GM18499 (cell line): ENCODE results near the gene AMOT.

ENCODE experiments used
- ATAC-seq: cut with Tn5 transposase; IDR thresholded peaks from one replicate; pipeline ENCODE4 v1.9.1; 2021; ENCODE audit warnings: moderate number of reproducible peaks; ENCODE audit not compliant: insufficient read depth, unreplicated experiment

AMOT gene

DNA sequence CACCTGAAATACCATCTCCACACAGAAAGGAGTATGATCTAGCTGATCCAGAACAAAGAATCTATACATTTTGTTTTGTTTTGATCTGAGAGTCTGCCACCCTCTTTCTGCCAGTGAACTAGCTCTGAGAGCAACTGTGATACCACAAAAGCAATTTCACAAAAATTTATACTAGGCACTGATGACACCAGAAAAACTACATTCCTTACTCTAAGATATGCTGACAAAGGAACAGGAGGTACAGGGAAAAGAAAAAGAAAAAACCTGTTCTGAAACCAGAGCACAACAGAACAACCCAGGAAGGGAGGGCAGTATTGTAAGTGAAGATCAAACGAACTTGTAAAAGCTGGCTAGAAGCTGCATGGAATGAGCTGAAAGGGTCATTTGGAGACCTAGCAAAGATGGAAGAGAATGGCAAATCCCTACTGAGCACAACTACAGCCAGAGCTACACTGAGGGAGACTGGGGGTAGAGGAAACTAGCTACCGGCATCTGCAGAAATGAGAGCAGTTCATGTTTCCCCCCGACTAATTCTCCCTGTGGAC lies 31.9 kb downstream of the AMOT start:
- no peak for ATAC-seq

DNA sequence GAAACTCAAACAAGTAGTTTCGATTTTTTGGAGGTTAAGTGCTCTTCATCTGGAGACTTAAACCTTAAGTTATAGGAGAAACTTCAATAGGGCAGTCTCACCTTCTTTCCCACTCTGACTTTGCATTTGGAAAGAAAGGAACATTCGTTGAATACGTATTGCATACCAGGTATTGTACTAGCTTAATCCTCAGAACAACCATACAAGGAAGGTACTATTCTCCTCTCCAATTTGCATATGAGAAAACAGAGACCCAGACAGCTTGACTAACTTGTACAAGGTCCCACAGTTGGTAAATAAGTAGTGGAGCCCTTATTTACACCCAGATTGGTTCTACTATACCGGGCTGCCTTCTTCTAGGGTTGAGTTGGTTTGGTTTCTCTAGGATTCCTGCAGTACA lies 32.6 kb downstream of the AMOT start:
- ATAC-seq: no peak

DNA sequence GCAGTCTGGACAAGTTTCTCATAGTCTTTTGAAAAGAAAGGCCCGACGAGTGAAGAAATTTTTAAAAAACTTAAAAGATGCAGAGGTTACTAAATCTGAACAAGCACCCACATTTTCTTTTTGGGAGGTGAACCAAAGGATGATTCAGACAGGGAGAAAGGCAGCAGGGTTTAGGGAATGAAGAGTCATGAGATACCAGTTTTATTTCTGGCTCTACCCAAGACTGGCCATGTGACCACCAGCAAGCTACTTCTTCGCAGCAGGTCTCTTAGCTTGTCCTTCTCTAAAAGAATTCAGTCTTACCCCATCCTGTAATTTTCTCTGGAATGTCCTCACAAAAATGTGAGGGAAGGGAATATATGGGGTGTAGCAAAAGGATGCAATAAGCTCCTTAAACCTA lies 37.6 kb downstream of the AMOT start:
- ATAC-seq: no peak

DNA sequence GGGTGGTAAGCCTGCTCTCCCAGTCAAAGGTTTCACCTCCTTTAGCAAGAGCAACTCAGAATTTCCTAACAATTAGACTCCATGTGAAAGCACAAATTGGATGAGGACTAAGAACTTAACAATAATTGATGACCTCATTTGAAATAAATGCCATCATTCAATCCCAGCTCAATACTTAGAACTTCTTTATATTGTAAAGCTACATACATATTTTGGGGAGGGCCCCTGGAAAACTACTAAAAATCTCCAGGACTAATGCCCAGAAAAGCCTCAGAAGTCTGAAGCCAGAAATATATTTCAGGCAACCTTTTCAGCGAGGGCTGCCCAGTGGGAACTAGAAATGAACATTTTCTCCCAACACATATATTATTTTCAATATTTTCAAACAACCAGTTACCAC lies 38.1 kb downstream of the AMOT start:
- no peak for ATAC-seq

DNA sequence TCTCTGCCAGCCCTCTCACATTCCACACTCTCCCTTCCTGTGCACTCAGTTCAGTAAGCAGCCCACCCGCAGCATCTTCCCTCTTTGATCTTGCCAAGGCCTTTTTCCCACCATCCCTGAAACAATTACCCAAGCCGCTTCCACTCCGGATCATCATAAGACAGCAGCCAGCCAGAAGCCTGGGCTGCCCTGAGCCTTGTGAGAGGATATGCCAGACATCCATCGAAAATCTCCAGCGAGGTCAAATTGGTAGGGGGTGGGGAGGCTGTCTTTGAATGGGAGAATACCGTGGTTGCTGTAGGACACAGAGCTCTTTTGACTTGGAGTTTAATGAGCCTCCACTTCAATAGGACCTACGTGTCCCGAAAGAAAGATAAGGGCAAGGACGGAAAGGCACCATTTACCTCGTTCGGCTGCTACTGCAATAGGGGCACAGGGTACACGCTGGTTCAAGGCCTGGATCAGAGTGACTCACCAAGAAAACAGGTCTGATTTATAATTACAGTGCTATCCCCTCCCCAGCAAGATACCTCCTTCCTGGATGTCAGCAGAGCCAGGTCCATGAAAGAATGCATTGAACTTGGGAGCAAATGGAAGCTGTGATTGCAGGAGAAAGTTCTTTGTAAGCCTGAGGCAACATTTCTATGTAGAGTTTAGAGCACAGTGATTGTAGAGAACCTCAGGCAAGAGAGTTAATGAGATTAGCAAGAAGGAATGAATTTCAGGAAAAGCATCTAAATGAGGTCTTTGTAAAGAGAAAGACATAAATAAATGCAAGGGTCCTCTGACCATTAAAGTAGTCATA lies 39.5 kb downstream of the AMOT start:
- ATAC-seq: no peak

DNA sequence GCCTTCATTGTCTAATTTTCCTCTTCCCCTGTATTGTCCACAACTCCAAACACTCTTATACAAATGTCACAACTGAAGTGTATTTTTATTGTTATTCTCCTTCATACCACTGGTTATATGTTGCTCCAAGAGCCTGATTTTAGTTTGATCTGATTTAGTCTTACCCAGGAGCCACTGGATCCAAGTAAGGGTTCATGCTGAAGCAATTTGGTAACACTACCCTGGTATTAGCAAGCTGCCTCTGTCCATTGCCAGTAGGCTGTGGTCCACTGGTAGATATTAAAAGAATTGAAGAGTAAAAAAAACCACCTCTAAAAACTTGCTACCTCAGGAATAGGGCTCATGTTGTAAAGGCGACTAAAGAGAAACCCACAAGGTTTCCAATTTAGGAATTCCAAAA lies 41.2 kb downstream of the AMOT start:
- ATAC-seq: no peak

DNA sequence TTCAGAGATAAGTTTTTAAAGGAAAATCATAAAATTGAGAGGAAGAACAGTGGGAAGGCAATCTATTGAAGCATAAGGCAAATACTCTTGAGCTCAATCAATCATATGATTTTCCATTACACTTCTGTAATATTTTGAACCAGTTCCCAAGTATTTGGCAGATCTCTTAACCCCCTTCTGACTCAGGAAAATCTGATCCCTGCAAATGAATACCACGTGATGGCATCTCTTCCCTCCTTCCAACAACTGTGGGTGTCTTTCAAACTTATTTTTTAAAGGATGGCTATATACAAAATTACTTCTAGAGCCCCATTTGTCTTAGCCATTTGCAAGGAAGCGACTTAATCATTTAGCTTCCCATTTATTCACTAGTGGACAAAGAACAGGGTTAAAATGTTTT lies 41.9 kb downstream of the AMOT start:
- no peak for ATAC-seq

DNA sequence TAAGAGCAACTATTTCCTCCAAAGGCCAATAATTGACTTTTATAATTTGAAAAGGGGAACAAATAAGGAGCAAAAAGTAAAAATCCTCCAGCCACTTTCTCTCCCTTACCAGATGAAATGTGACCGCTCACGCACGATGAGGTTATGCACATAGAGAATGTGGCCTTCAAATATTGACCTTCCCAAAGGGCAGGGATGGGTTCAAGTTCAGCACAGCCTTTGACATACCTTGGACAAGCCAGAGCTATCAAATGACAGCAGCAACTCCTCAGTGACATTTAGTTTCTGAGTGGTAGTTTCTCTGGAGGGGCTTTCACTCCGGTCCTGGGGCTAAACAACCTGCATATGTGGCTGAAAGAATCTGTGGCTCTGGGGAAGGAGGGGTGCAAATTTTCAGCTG lies 50.7 kb downstream of the AMOT start:
- ATAC-seq: no peak

DNA sequence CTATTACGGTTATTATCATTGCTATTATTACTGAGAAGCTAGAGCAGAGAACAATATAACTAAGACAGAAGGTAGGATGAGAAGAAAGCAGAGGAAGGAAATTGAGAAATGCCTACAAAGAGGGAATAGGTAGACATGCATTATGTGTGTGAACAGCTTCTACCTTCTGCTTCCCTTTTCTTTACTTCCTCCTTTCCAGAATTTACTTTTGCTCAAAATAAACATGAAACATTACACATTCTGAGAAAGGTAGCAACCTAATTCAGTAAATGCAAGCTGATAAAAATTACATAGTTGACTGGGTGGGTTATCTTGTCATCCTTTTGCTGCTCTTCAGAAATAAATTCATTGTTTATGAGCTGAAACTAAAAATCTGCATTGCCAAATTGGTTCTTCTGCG lies 54.6 kb downstream of the AMOT start:
- no peak for ATAC-seq

DNA sequence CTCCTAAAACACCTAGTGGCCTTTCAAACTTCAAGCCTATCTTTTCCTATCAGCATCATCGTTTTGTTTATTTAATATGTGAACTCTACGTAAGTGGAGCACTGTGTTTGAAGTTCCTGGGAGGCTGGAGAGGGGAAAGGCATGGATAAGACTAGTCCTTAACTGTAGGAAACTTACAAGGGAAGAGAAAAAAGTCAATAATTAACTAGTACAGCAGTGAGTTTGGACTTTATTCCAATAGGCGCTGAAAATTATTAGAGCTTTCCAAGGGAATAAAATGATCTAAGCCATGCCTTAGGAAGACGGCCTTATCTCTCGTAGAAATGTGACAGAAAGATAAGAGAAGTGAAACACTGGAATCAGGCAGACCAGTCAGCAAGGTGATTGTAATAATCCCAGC lies 55.3 kb downstream of the AMOT start:
- ATAC-seq: no peak

DNA sequence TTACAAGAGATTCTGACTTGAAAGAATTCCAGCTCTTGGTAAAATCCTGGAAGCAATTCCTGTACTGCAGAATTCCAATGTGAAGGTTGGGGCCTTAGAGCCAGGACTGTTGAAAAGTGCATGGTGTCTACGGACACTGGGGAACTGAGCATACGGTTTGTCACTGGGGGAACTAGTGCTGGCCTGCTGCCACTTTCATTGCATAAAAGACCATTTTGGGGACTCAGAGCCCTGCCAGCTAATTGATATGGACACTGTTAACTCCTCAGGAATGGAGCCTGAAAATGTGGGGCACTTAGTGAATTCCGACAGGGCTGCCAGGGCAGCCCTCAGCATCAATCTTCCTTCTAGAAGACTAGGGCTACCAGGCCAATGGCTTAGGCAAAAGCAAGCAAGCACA lies 55.9 kb downstream of the AMOT start:
- no peak for ATAC-seq

DNA sequence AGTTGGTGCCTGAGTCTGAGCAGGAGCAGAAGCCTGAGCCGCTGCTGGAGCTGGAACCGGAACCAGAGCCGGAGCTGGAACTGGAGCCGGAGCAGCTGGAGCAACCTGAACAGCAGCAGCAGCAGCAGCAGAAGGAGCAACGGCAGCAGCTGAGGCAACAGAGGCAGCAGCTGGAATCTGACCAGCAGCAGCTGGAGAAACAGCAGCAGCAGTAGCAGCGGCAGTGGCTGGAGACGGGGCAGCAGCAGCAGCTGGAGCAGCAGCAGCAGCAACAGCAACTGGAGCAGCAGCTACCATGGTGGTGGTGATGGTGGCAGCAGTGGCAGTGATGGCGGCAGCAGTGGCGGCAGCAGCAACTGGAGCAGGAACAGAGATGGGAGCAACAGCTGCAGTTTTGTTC lies 61.5 kb downstream of the AMOT start:
- no peak for ATAC-seq

DNA sequence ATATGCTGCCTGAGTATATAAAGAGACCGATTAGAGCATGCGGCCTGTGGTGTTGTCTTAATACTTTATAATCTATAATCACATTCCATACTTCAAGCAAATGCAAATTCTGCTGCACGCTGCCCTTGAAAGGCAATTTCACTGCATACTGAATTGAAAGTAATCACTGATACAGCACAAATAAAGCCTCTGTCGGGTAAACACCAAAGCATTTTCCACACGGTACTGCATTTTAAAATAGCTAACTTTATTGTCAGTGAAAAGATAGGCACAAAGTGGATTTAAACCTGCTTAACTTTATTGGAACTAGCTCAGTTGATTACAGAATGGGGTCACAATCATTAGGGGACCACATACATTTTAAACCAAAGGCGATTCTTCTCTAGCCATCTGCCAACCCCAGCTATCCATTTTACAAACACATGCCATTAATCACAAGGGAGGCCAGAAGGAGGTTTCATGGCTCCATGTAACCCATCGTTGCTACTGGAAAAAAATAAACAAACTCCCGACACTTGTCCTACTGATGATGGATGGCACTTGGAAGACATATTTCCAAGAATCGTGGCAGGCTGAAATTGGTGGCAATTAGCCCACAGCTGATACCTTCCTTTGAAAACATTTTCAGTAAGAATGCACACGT lies 65.9 kb downstream of the AMOT start:
- no peak for ATAC-seq

DNA sequence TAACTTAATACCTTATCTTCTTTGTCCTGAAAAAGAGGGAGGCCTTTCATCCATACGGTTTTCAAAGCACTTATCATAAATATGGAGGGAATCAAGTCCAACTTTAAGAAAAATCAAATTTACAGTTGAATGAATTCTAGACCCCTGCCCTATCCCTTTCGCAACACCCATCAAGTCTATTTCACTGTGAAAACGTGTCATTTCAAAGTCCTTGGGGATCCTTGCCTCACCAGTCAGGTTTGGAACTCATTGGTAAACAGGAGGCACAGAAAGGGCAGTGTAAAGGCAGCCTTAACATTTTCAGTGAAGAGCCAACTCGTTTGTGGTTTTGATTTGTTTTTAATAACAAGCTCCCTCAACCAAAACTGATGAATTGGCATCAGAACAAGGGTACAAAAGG lies 66.5 kb downstream of the AMOT start:
- ATAC-seq: no peak

DNA sequence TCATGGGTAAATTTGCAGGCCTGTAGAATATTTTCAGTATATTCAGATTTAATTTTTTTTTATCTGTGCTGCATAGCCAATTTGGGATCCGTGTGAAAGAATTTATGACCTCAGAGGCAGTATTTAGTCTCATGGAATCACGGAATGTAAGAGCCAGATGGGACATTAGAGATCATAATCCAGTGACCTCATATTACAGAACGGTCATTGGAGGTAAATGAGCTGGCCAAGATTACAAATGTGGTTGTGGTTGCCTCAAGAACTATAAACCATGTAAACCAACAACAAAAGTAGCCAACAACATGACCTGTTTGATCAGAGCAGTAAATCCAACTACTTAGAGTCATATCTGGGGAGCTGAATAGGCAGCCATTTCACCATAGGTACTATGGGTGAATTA lies 71.6 kb downstream of the AMOT start:
- ATAC-seq: no peak

DNA sequence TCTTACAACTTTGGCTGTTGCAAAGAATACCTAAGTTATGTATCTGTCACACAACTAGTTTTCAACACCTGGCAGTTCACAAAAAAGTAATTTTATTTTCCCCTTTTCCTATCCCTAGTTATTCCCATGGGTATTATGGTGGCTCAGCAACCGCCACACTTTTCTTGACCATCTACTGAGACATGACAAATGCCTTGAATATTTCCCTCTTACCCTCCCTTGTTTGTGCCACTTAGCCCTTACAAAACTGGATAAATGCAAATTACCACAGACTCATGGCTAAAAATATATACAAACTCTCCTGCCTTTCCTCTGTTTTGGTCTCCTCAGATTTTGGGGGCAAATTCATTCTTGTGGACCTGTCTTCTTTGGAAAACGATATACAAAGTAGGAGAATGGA lies 72.1 kb downstream of the AMOT start:
- no peak for ATAC-seq

DNA sequence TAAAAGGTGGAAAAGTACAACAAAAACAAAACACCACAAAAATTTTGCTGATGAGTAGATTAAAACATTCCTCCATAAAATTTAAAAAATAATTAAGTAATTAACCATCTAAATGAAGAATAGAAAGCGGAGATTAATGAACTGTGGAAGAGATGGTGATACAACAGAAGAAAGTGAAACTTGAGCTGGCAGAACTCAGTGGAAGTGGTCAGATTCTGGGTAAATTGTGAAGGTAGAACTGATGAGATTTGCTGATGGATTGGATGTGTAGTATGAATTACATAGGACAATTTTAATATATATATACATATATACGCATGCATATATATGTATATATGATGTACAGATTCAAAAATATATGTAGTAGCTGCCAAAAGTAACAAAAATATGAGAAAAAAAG lies 73.9 kb downstream of the AMOT start:
- no peak for ATAC-seq

DNA sequence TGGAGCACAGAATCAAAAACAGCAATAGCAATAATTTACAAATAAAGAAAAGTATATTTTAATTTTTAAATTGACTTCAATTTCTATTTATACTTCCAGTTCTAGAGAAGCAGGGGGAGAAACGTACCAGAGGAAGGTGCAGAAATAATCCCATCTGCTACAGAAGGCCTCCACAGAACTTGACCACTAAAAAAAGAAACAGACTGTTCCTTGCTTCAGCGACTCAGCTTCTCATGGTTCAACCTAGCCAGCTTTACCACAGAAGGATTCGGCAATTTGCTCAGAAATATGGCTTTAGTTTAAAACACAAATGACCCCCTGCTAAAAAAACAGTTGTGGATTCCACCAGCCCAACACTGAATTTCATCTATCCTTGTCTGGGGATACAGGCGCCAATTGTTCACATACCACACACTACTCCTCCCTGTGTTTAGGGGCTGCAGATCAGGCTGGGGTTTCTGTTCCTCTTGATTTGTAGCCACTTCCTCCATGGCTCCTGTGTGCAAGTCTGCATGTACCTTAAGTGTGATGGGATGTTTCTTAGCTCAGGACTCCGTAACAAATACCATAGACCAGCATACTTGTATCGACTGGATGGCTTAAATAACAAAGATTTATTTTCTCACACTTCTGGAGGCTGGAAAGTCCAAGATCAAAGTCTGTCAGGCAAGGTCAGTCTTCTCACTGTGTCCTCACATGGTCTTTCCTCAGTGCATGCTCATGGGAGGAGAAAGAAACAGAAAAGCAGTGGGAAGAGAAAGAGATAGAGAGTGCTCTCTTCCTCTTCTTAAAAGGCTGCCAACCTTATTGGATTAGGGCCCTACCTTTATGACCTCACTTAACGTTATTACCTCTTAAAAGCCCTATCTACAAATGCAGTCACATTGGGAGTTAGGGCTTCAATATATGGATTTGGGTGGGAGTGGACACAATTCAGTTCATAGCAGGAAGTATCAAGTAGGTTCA lies 79.1 kb downstream of the AMOT start:
- ATAC-seq: peak; percentile 79

DNA sequence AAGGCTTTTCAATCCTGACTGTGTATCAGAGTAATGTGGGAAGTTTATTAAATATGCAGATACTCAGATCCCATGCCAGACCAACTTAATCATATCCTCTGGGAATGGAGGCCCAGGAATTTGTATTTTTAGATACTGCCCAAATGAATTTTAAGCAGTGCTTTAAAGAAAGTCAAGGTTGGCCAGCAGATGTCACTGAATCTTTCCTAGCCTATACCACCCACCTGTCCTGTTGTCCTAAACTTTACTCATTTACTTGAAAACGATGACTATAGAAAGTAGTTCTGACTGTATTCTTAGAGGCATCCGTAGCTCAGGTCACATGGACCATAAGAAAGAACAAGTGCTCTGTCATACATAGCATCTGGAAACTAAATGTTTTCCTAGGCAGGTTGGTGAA lies 79.9 kb downstream of the AMOT start:
- peak; percentile 49 for ATAC-seq

DNA sequence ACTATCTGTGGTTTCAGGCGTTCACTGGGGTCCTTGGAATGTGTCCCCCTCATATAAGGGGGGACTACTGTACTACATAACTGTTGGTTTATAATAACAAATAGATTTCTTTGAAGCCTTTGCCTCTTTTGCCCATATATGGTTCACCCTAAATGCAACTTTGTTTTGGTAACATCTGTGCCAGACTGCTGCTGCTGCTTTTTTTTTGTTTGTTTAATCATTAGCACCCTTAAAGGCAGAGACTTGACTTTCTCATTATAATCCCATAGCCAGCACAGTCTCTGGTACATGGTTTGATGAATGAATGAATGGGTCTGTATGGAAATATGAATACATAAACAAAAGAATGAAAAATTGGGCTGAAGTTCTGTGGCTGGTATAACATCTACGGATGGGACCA lies 80.7 kb downstream of the AMOT start:
- ATAC-seq: no peak

DNA sequence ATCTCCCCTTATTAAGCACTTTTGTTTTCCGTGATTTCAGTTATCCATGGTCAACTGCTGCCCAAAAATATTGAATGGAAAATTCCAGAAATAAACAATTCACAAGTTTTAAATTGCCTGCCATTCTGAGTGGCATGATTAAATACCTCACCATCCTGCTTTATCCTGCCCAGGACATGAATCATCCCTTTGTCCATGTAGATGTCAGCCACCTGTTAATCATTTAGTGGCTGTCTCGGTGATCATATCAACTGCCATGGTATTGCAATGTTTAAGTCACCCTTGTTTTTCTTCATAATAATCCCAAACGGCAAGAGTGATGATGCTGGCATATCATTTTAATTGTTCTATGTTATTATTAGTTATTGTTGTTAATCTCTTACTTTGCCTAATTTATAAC lies 81.1 kb downstream of the AMOT start:
- ATAC-seq: no peak
